Naive B cell (primary cell): ENCODE results near the gene DNAJC21. TPM values are rescaled to one million over a fixed set of nuclear protein-coding genes. Genes with fewer than 3 reads are reported as not detected.
A peak's percentile ranks its signal among the peaks of the same experiment; 100 is the strongest.

ENCODE experiments used
- ATAC-seq, 2 donors: fragments of 150-1000 bp; cut with Tn5 transposase; 2 replicates each; pipeline ENCODE4 v1.10.0; 2021; ENCODE audit warnings: low read depth in 2 of 2, mild to moderate bottlenecking in 2 of 2, moderate library complexity in 2 of 2
- DNase-seq: peaks from one replicate; pipeline ENCODE4 v3.0.0; 2022
- H3K27ac Mint-ChIP-seq, 6 donors: one replicate each; pipeline ENCODE4 v1.8.0; 2020 to 2022; ENCODE audit warnings: mild to moderate bottlenecking in 6 of 6, mixed read lengths in 6 of 6, moderate library complexity in 5 of 6, inconsistent platforms in 2 of 6
- H3K27me3 Mint-ChIP-seq, 3 donors: one replicate each; pipeline ENCODE4 v1.8.0; 2021 to 2022; ENCODE audit warnings: mixed read lengths in 3 of 3, mild to moderate bottlenecking in 1 of 3
- H3K36me3 Mint-ChIP-seq, 2 donors: one replicate each; pipeline ENCODE4 v1.8.0; 2020 to 2022; ENCODE audit warnings: mixed read lengths in 2 of 2, inconsistent platforms in 1 of 2, mild to moderate bottlenecking in 1 of 2
- H3K4me1 Mint-ChIP-seq, 3 donors: one replicate each; pipeline ENCODE4 v1.8.0; 2020 to 2022; ENCODE audit warnings: mixed read lengths in 3 of 3, inconsistent platforms in 1 of 3, mild to moderate bottlenecking in 1 of 3, moderate library complexity in 1 of 3
- H3K4me3 Mint-ChIP-seq, 8 donors: one replicate each; pipeline ENCODE4 v1.8.0; 2020 to 2022; ENCODE audit warnings: mild to moderate bottlenecking in 8 of 8, mixed read lengths in 8 of 8, moderate library complexity in 8 of 8, inconsistent platforms in 2 of 8
- H3K9me3 Mint-ChIP-seq, 7 donors: one replicate each; pipeline ENCODE4 v1.8.0; 2020 to 2022; ENCODE audit warnings: mixed read lengths in 7 of 7, mild to moderate bottlenecking in 5 of 7, inconsistent platforms in 2 of 7, moderate library complexity in 1 of 7
- polyA plus RNA-seq, 6 donors: library from polyadenylated mRNA; unstranded; fragments of 300-500 nt; fragmentation: Illumina TruSeq; gene quantifications; one replicate each; pipeline ENCODE4 v1.2.3, GENCODE V29; 2021; ENCODE audit warnings: low read depth in 6 of 6

The DNAJC21 gene
- polyA plus RNA-seq, 6 donors from 2014 or later, result 6.6 to 30.8 (median 21.6) TPM

DNA sequence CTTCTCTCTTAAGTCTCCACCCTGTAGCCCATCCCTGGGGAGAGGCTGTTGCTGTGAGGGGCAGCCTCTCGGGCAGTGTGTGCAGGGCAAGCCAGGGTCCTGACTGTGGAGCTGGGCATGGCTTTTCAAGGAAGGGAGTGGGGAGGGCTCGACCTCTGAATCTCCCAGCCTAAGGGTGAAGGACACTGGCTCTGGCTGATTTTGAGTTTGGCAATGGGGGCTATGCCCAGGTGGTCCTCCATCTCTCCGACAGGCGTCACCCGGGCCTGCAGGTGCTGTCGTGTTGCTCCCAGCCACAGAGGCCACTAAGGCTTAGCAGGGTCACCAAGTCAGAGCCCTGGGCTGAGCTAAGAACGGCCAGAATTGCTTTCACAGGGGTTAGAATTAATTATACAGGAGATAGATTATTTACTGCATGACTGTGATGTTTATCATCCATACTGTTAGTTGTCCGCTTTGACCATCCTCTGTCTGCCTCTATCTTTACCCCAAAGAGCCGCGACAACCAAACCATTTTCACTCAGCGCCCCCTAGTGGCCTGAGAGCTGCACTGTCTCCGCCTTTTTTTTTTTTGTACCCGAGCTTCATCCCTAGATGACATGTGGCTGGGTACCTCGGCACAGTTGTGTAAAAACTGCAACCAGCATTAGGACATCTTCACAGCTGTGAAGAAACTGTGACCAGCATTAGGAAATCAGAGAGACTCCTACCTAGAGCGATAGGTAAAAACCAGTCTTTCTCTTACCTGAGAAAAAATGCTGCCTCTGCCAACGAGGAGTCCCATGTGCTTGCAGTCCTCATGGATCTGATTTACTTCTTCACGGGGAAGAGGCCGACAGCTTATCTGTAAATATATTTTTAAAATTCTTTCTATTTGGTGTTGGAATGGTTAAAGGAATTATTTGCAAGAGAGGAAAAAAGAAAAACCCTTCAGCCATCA is 73.9 kb downstream of the DNAJC21 start:
- H3K9me3 Mint-ChIP-seq, result peaks cover 0 to 3% (median 0%) of the 10 kb centered on the region in 7 donors
- ATAC-seq (no peak), DNase-seq (peak; percentile 12)
- no peaks in the 10 kb centered on the region for H3K36me3 Mint-ChIP-seq
- peaks cover 23 to 36% (median 35%) of the 10 kb centered on the region in 3 donors for H3K27me3 Mint-ChIP-seq
- H3K27ac Mint-ChIP-seq, result no peak overlapping the region
- H3K4me1 Mint-ChIP-seq, result no peaks in the 10 kb centered on the region
- no peak overlapping the region for H3K4me3 Mint-ChIP-seq

DNA sequence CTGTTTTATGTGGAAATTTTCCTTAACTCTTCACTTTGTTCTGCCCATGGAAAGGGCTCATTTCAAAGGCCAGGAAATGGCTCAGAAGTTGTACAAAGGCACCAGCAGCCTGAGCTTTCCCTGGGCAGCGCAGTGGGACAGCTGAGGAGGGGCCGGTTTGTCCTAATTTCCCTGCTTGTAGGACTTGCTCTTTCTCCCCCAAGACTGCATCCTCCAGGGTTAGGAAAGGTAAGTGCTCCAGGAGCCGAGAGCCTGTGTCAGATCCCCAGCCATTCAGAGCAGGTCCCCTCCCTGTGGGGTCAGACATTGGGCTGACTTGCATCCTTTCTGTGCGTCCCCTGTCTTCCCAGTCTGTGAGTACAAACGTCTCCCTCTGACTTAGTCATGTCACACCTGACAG is 74.8 kb downstream of the DNAJC21 start:
- Mint-ChIP-seq H3K4me3 (no peak overlapping the region), H3K27ac (no peak overlapping the region), H3K36me3 (no peaks in the 10 kb centered on the region), H3K4me1 (no peaks in the 10 kb centered on the region), H3K9me3 (peaks cover 0 to 3% (median 0%) of the 10 kb centered on the region in 7 donors), H3K27me3 (peaks cover 26 to 43% (median 36%) of the 10 kb centered on the region in 3 donors)
- DNase-seq (no peak), ATAC-seq (no peak)

DNA sequence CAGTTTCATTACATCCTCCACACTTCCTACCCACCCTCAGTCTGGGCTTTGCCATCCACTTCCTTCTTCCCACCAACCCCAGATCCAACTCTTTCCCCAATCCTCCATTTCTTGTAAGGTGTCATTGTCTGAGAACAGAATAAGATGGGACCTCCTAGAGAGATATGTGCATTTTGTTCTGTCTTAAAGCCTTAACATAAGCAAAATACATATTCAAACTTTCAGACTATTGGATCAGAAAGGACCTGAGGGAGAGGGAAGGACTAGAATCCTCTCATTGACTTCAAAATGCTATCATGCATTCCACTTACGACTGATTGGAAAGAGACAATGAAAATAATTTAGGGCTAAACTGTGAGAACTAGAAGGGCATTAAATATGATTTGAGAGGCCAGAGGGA is 75.4 kb downstream of the DNAJC21 start:
- DNase-seq, result no peak
- H3K36me3 Mint-ChIP-seq, result no peaks in the 10 kb centered on the region
- H3K4me1 Mint-ChIP-seq, result no peaks in the 10 kb centered on the region
- peaks cover 26 to 46% (median 39%) of the 10 kb centered on the region in 3 donors for H3K27me3 Mint-ChIP-seq
- no peak overlapping the region for H3K27ac Mint-ChIP-seq
- no peak overlapping the region for H3K4me3 Mint-ChIP-seq
- no peak for ATAC-seq
- peaks cover 0 to 3% (median 0%) of the 10 kb centered on the region in 7 donors for H3K9me3 Mint-ChIP-seq

Other genes with a start within 250 kb of the DNAJC21 start
- gene TTC23L, start 90.4 kb upstream of the DNAJC21 start, polyA plus RNA-seq, result 1 to 10 TPM in 1 of 6 donors, under 1 TPM in 1, not detected in 4; 0.29 to 3.6 TPM
- gene RAD1, start 14.1 kb upstream of the DNAJC21 start, polyA plus RNA-seq, result 10 to 100 TPM; 11.6 to 22.8 (median 21.1) TPM
- 10 to 100 TPM; 49.6 to 63.3 (median 54.1) TPM for gene BRIX1, start 13.8 kb upstream of the DNAJC21 start, polyA plus RNA-seq
- gene AGXT2, start 118.4 kb downstream of the DNAJC21 start, polyA plus RNA-seq, result not detected